ENCODE results near the gene MCRIP1. TPM values are rescaled to one million over a fixed set of nuclear protein-coding genes. Genes with fewer than 3 reads are reported as not detected.

MCRIP1 gene
- total and polyA plus RNA-seq, 2 experiments from 2014 or later, result 102 to 145 TPM

GRCh38 chr17:81832608-81833159 is 407 bp downstream of the MCRIP1 start:
- H3K27ac ChIP-seq, result peak overlapping the region; percentile 91
- peak overlapping the region; percentile 86 for H3K4me2 ChIP-seq (ENCODE audit: unreplicated experiment)
- H3K4me3 ChIP-seq, result peak overlapping the region; percentile 79
- peaks cover 7% of the 10 kb centered on the region for H3K4me1 ChIP-seq (ENCODE audit: insufficient read depth)
- H3K79me2 ChIP-seq (ENCODE audit: insufficient read depth), result peaks cover 45% of the 10 kb centered on the region
- in situ Hi-C loops (cut with MboI), result no loop called here
- peak; percentile 75 for DNase-seq
- H3F3A ChIP-seq (ENCODE audit: insufficient read depth), result peaks cover 5% of the 10 kb centered on the region; the same call in 1 of the 2 replicates
- 1 to 3% methylated on average over 35 to 37 of the region's 65 CpGs for WGBS, 2 experiments (ENCODE audit: low coverage in 1 of 2, low lambda C conversion rate in 2 of 2, missing lambda C conversion rate in 2 of 2)
- H4K20me1 ChIP-seq (ENCODE audit: insufficient read depth), result no peaks in the 10 kb centered on the region
- H3K9me2 ChIP-seq (ENCODE audit: insufficient read depth), result no peaks in the 10 kb centered on the region
- H3K9me3 ChIP-seq (ENCODE audit: low read depth), result no peaks in the 10 kb centered on the region
- H3K36me3 ChIP-seq (ENCODE audit: low read depth), result no peaks in the 10 kb centered on the region
- H3K9ac ChIP-seq, result peak overlapping the region; percentile 90
- TF ChIP-seq EZH2phosphoT487 (IDR thresholded peaks at IDR 0.05; ENCODE audit: insufficient read depth, low read depth) (no peak), EZH2 (IDR thresholded peaks at IDR 0.05; ENCODE audit: insufficient read depth, poor library complexity, severe bottlenecking) (no peak)
- peak overlapping the region; percentile 60 for H2AFZ ChIP-seq
- no peaks in the 10 kb centered on the region for H3K27me3 ChIP-seq (replicated peaks; ENCODE audit: insufficient read depth)

GRCh38 chr17:81831957-81832607 is 1.0 kb downstream of the MCRIP1 start:
- Histone ChIP-seq H3K9me3 (ENCODE audit: low read depth) (no peaks in the 10 kb centered on the region), H3K27me3 (replicated peaks; ENCODE audit: insufficient read depth) (no peaks in the 10 kb centered on the region), H3K4me2 (ENCODE audit: unreplicated experiment) (peak overlapping the region; percentile 86), H3K36me3 (ENCODE audit: low read depth) (no peaks in the 10 kb centered on the region), H3K4me3 (peak overlapping the region; percentile 79), H3F3A (ENCODE audit: insufficient read depth) (peaks cover 5% of the 10 kb centered on the region; the same call in 1 of the 2 replicates), H3K9ac (peak overlapping the region; percentile 90), H2AFZ (peak overlapping the region; percentile 60), H3K79me2 (ENCODE audit: insufficient read depth) (peaks cover 51% of the 10 kb centered on the region), H3K27ac (peak overlapping the region; percentile 91), H4K20me1 (ENCODE audit: insufficient read depth) (no peaks in the 10 kb centered on the region), H3K9me2 (ENCODE audit: insufficient read depth) (no peaks in the 10 kb centered on the region), H3K4me1 (ENCODE audit: insufficient read depth) (peaks cover 7% of the 10 kb centered on the region)
- peak; percentile 89 for DNase-seq
- 8% methylated on average over 16 to 18 of the region's 18 CpGs for WGBS, 2 experiments (ENCODE audit: low coverage in 1 of 2, low lambda C conversion rate in 2 of 2, missing lambda C conversion rate in 2 of 2)
- TF ChIP-seq EZH2phosphoT487 (IDR thresholded peaks at IDR 0.05; ENCODE audit: insufficient read depth, low read depth) (no peak), EZH2 (IDR thresholded peaks at IDR 0.05; ENCODE audit: insufficient read depth, poor library complexity, severe bottlenecking) (no peak)
- in situ Hi-C loops (cut with MboI), result no loop called here

- Histone ChIP-seq H3K4me1 (ENCODE audit: insufficient read depth) (peaks cover 7% of the 10 kb centered on the region), H3K27me3 (replicated peaks; ENCODE audit: insufficient read depth) (no peaks in the 10 kb centered on the region), H3K4me3 (peak overlapping the region; percentile 79), H3F3A (ENCODE audit: insufficient read depth) (peaks cover 5% of the 10 kb centered on the region; the same call in 1 of the 2 replicates), H4K20me1 (ENCODE audit: insufficient read depth) (no peaks in the 10 kb centered on the region), H2AFZ (peak overlapping the region; percentile 60), H3K79me2 (ENCODE audit: insufficient read depth) (peaks cover 51% of the 10 kb centered on the region), H3K27ac (peak overlapping the region; percentile 91), H3K36me3 (ENCODE audit: low read depth) (no peaks in the 10 kb centered on the region), H3K9me3 (ENCODE audit: low read depth) (no peaks in the 10 kb centered on the region), H3K9ac (peak overlapping the region; percentile 90), H3K4me2 (ENCODE audit: unreplicated experiment) (peak overlapping the region; percentile 86), H3K9me2 (ENCODE audit: insufficient read depth) (no peaks in the 10 kb centered on the region)
- DNase-seq, result no peak
- in situ Hi-C loops (cut with MboI), result no loop called here
- TF ChIP-seq EZH2 (IDR thresholded peaks at IDR 0.05; ENCODE audit: insufficient read depth, poor library complexity, severe bottlenecking) (no peak), EZH2phosphoT487 (IDR thresholded peaks at IDR 0.05; ENCODE audit: insufficient read depth, low read depth) (no peak)
- WGBS, 2 experiments (ENCODE audit: low coverage in 1 of 2, low lambda C conversion rate in 2 of 2, missing lambda C conversion rate in 2 of 2), result 46 to 60% methylated on average over 7 of the region's 7 CpGs
Measured at GRCh38 chr17:81831563-81831956, 1.5 kb downstream of the MCRIP1 start.

GRCh38 chr17:81829858-81830257 is 3.2 kb downstream of the MCRIP1 start:
- no peaks in the 10 kb centered on the region for H3K36me3 ChIP-seq (ENCODE audit: low read depth)
- in situ Hi-C loops (cut with MboI), result no loop called here
- H3K4me1 ChIP-seq (ENCODE audit: insufficient read depth), result peaks cover 7% of the 10 kb centered on the region
- TF ChIP-seq EZH2 (IDR thresholded peaks at IDR 0.05; ENCODE audit: insufficient read depth, poor library complexity, severe bottlenecking), result no peak
- no peak for TF ChIP-seq EZH2phosphoT487 (IDR thresholded peaks at IDR 0.05; ENCODE audit: insufficient read depth, low read depth)
- WGBS, 2 experiments (ENCODE audit: low coverage in 1 of 2, low lambda C conversion rate in 2 of 2, missing lambda C conversion rate in 2 of 2), result 95 to 96% methylated on average over 6 of the region's 6 CpGs
- H2AFZ ChIP-seq, result no peak overlapping the region
- H4K20me1 ChIP-seq (ENCODE audit: insufficient read depth), result no peaks in the 10 kb centered on the region
- no peak for DNase-seq
- no peaks in the 10 kb centered on the region for H3K9me3 ChIP-seq (ENCODE audit: low read depth)
- H3F3A ChIP-seq (ENCODE audit: insufficient read depth), result peaks cover 5% of the 10 kb centered on the region; the same call in 1 of the 2 replicates
- H3K4me2 ChIP-seq (ENCODE audit: unreplicated experiment), result no peak overlapping the region
- H3K27me3 ChIP-seq (replicated peaks; ENCODE audit: insufficient read depth), result no peaks in the 10 kb centered on the region
- H3K9me2 ChIP-seq (ENCODE audit: insufficient read depth), result no peaks in the 10 kb centered on the region
- H3K79me2 ChIP-seq (ENCODE audit: insufficient read depth), result peaks cover 51% of the 10 kb centered on the region
- no peak overlapping the region for H3K27ac ChIP-seq
- H3K4me3 ChIP-seq, result no peak overlapping the region
- no peak overlapping the region for H3K9ac ChIP-seq
